SH-SY5Y (cell line): ENCODE results near the gene MLC1.

Source experiments
- GATA2 ChIP-seq: IDR thresholded peaks from 2 replicates; pipeline ENCODE4 v1.6.1; 2011; ENCODE audit warnings: mild to moderate bottlenecking, low read depth, low read length
- GATA3 ChIP-seq: IDR thresholded peaks from 2 replicates; pipeline ENCODE4 v1.6.1; 2011; ENCODE audit warnings: low read depth, mild to moderate bottlenecking, low read length, moderate library complexity

DNA sequence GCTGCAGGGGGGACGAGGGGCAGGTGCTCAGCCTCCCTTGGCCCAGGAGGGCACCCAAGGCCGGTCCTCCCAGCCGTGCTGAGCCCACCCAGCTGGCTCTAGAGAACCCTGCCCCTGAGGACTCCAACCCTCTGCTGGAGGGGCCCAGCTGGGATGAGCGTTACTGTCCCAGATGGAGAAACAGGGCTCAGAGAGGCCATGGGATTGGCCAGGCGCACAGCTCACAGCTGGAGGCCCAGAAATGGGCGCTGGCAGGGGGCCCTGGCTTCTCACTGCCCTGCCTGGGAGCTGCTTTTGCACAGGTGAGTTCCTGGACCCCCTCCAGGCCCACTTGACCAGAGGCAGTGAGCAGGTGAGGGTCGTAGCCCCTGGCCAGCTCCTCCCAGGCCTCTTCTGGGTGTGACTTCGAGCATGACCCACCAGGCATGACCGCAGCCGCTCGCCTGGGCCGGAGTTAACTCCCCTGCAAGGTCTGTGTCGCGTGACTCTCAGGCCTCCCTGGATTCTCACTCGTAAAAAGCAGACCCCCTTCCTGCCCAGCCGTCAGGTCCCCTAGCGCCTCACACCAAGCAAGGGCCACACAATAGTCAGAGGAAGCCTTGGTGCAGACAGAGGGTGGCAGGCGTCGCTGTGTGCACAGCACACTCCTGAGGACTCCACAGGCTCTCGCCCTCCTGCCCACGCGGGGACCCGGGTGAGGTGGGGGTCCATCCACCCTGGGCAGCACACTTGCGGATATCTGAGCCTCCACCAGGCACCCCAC lies 52.9 kb downstream of the MLC1 start:
- TF ChIP-seq GATA3 = no peak
- no peak for TF ChIP-seq GATA2
